A549 (cell line): ENCODE results near the gene GIMAP5.

Source experiments
- CTCF ChIP-seq: fragments of >200 bp; sonication (Bioruptor Twin); formaldehyde crosslinking; IDR thresholded peaks from 3 replicates; pipeline ENCODE4 v1.5.1; 2016
- EP300 ChIP-seq, 2 experiments: fragments of >200 bp; sonication (Bioruptor Twin); formaldehyde crosslinking; IDR thresholded peaks; 2 replicates in 1 of 2; 3 replicates in 1 of 2; pipeline ENCODE4 v1.6.1; 2016 to 2017
- SREBF2 ChIP-seq: fragments of 450-650 bp; IDR thresholded peaks from 2 replicates; pipeline ENCODE4 v1.6.1; 2014; ENCODE audit warnings: mild to moderate bottlenecking, moderate library complexity

DNA sequence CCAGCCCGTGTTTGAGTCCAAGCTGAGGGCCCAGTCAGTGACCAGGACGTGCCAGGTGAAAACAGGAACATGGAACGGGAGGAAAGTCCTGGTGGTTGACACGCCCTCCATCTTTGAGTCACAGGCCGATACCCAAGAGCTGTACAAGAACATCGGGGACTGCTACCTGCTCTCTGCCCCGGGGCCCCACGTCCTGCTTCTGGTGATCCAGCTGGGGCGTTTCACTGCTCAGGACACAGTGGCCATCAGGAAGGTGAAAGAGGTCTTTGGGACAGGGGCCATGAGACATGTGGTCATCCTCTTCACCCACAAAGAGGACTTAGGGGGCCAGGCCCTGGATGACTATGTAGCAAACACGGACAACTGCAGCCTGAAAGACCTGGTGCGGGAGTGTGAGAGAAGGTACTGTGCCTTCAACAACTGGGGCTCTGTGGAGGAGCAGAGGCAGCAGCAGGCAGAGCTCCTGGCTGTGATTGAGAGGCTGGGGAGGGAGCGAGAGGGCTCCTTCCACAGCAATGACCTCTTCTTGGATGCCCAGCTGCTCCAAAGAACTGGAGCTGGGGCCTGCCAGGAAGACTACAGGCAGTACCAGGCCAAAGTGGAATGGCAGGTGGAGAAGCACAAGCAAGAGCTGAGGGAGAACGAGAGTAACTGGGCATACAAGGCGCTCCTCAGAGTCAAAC, 5.2 kb downstream of the GIMAP5 start:
- TF ChIP-seq EP300 (IDR thresholded peaks at IDR 0.05) (no peak), SREBF2 (no peak), CTCF (no peak)
